Measurements from ENCODE around the gene HMGCS1.

The HMGCS1 gene

DNA sequence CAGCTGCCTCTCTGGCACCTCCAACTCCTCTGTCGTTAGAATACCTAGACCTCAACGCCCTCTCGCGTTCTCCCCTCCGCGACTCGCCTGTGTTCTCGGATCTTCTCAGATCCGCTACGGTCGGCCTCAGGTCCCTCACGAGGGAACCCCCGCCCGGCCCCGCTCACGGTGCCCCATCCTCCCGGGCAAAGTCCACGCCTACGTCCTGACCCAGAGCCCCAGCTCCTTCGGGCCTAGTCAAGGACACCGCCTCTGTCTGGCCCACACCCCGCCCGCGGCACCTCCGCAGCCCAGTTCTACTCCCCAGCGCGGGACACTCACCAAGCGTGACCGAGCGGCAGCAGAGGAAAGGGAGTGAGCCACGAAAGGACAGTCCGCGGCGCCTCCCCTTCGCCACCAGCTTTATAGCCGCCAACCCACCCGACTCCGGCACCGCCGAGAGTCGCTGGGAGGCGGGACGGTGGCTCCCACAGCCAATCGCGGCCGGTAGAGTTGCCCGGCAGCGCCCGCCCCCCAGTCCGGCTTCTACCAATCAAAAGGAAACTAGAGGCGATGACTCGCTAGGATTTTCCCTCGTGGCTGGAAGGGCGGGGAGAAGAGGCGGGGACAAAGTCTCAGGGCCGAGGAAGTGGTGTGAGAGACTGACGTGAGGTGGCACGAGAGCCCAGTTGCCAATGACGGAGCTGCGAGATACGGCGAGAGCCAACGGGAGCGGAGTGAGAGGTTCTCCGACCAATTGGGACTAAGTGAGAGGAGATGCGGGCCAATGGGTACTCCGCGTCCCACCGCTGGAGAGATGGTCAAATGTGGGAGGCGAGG, at the start of gene HMGCS1:
HMGCS1 (minus strand) TSS at position 378 of the 819 bp plus-strand sequence. CDS start 14,447 bp downstream, outside the sequence.
- Histone ChIP-seq H3K27me3 (ENCODE audit: control insufficient read depth, insufficient read depth, low read length) (no peaks in the 10 kb centered on the region), H3K9ac (ENCODE audit: low read length) (peak within 1 kb of the TSS; percentile 84), H3K27ac (ENCODE audit: low read length) (peak within 1 kb of the TSS; percentile 95), H3K4me3 (ENCODE audit: low read length) (peak within 1 kb of the TSS; percentile 99), H3K9me3 (ENCODE audit: control insufficient read depth, low read depth, low read length) (no peaks in the 10 kb centered on the region), H3K36me3 (ENCODE audit: control insufficient read depth, low read depth, low read length) (peaks cover 24% of the 10 kb centered on the region), H3K4me1 (ENCODE audit: control insufficient read depth, low read depth, low read length) (peaks cover 39% of the 10 kb centered on the region)

DNA sequence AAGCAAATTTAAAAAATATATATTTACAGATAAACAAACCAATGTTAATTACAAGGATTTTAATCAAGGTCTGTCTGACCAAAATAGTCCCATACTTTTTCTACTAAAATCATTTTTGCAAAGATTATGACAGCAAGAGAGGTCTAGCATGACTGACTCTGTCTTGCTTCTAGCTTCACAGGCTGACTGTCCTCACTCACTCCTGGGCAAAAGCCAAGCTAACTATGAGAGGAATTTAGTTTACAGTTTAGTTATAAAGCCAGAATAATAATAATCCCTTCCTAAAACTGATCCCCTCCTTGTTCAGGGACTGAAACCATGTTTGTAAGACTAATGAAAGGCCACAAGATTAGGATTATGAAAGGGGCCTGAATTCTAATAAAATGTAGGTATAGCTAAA, 45.5 kb upstream of the HMGCS1 start:
- no peaks in the 10 kb centered on the region for H3K27me3 ChIP-seq (ENCODE audit: control insufficient read depth, insufficient read depth, low read length)
- H3K9ac ChIP-seq (ENCODE audit: low read length), result no peak overlapping the region
- no peaks in the 10 kb centered on the region for H3K36me3 ChIP-seq (ENCODE audit: control insufficient read depth, low read depth, low read length)
- no peaks in the 10 kb centered on the region for H3K4me1 ChIP-seq (ENCODE audit: control insufficient read depth, low read depth, low read length)
- no peak overlapping the region for H3K4me3 ChIP-seq (ENCODE audit: low read length)
- no peaks in the 10 kb centered on the region for H3K9me3 ChIP-seq (ENCODE audit: control insufficient read depth, low read depth, low read length)
- no peak overlapping the region for H3K27ac ChIP-seq (ENCODE audit: low read length)

DNA sequence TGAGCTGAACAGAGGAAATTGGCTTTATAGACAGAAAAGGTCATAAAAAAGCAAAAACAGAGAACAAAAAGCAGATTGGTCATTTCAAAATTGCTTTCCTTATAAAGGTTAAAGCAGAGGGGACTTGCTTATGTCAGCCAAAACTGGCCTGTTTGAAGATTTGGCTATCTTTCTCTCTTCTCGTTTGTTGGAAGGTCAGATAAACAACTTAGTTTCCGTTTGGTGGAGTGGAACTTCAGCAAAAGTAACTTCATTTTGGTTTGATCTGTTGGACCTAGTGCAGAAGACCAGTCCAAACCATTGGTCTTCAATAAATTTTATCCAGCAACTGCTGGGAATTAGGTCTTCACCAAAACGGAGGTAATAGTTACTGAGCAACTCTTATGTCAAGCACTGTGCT, 45.1 kb upstream of the HMGCS1 start:
- Histone ChIP-seq H3K27me3 (ENCODE audit: control insufficient read depth, insufficient read depth, low read length) (no peaks in the 10 kb centered on the region), H3K4me3 (ENCODE audit: low read length) (no peak overlapping the region), H3K9me3 (ENCODE audit: control insufficient read depth, low read depth, low read length) (no peaks in the 10 kb centered on the region), H3K27ac (ENCODE audit: low read length) (no peak overlapping the region), H3K36me3 (ENCODE audit: control insufficient read depth, low read depth, low read length) (no peaks in the 10 kb centered on the region), H3K9ac (ENCODE audit: low read length) (no peak overlapping the region), H3K4me1 (ENCODE audit: control insufficient read depth, low read depth, low read length) (no peaks in the 10 kb centered on the region)

DNA sequence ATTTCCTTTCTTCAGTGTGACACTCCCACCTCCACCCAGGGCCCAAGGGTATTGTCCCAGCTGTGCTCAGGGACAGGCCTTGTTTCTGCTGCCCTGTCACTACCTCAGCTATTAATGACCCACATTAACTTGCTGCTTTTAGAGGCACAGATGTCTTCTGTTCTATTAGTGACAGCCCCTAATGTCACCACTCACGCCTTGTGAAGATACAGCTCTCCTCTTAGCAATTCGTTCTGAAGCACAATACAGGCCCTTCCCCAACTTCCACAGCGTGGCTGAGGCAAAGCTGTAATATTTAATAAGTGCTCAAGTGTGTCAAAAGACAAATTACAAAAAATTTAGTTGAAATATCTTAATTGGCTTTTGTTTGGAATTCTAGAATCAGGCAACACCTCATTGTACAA, 44.7 kb upstream of the HMGCS1 start:
- no peaks in the 10 kb centered on the region for H3K27me3 ChIP-seq (ENCODE audit: control insufficient read depth, insufficient read depth, low read length)
- H3K4me1 ChIP-seq (ENCODE audit: control insufficient read depth, low read depth, low read length), result no peaks in the 10 kb centered on the region
- no peak overlapping the region for H3K4me3 ChIP-seq (ENCODE audit: low read length)
- no peaks in the 10 kb centered on the region for H3K36me3 ChIP-seq (ENCODE audit: control insufficient read depth, low read depth, low read length)
- H3K27ac ChIP-seq (ENCODE audit: low read length), result no peak overlapping the region
- H3K9me3 ChIP-seq (ENCODE audit: control insufficient read depth, low read depth, low read length), result no peaks in the 10 kb centered on the region
- no peak overlapping the region for H3K9ac ChIP-seq (ENCODE audit: low read length)

DNA sequence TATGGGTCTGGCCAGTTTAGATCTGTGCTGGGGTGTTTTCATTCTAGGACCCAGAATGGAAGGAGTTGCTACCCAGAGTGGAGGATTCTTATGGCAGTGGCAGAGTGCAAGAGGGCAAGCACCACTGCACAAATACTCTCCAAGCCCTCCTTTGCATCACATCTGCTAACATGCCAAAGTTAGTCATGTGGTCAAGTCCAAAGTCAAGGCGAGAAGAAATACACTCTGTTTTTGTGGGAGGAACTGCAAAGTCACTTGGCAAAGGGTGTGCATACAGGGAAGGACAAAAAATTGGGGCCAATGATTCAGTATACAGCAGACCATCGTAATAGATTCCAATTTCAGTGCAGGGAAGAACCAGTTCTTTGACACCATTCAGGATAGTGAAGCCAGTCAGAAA, 43.9 kb upstream of the HMGCS1 start:
- Histone ChIP-seq H3K4me3 (ENCODE audit: low read length) (no peak overlapping the region), H3K27ac (ENCODE audit: low read length) (no peak overlapping the region), H3K27me3 (ENCODE audit: control insufficient read depth, insufficient read depth, low read length) (no peaks in the 10 kb centered on the region), H3K9ac (ENCODE audit: low read length) (no peak overlapping the region), H3K4me1 (ENCODE audit: control insufficient read depth, low read depth, low read length) (no peaks in the 10 kb centered on the region), H3K9me3 (ENCODE audit: control insufficient read depth, low read depth, low read length) (no peaks in the 10 kb centered on the region), H3K36me3 (ENCODE audit: control insufficient read depth, low read depth, low read length) (no peaks in the 10 kb centered on the region)

DNA sequence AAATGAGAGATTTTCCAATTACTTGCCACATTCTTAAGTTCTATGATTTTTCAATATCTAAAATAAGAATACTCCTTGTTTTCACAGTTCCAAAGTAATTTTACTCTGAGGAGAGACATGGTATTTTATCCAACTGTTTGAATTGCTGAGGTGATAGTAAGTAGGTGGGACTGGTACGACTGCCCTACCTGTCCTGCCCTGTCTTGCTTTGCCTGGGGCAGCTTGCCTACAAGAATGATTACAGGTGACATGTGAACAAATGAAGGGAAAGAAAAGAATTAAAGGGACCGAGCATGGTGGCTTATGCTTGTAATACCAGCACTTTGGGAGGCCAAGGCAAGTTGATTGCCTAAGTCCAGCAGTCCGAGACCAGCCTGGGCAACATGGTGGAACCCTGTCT, 41.6 kb upstream of the HMGCS1 start:
- Histone ChIP-seq H3K4me3 (ENCODE audit: low read length) (no peak overlapping the region), H3K9ac (ENCODE audit: low read length) (no peak overlapping the region), H3K9me3 (ENCODE audit: control insufficient read depth, low read depth, low read length) (no peaks in the 10 kb centered on the region), H3K27me3 (ENCODE audit: control insufficient read depth, insufficient read depth, low read length) (no peaks in the 10 kb centered on the region), H3K27ac (ENCODE audit: low read length) (no peak overlapping the region), H3K36me3 (ENCODE audit: control insufficient read depth, low read depth, low read length) (no peaks in the 10 kb centered on the region), H3K4me1 (ENCODE audit: control insufficient read depth, low read depth, low read length) (no peaks in the 10 kb centered on the region)

DNA sequence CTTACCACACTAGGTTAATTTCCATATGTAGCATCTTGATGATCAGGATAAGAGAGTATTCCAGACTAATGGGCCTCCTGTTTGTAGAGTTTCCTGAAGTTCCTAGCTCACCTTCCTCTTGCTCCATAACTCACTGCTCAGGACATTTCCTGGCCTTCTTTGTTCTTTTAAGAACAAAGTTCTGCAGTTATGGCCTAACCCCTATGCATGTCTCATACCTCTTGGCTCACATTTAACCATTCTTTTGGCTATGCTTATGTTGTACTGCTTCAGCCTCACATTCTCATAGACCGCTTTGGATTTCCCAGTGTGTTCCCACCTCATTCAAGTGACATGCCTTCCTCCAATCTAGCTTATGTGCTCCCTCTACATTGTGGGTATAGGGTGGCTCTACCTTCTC, 40.5 kb upstream of the HMGCS1 start:
- H3K4me1 ChIP-seq (ENCODE audit: control insufficient read depth, low read depth, low read length), result no peaks in the 10 kb centered on the region
- no peak overlapping the region for H3K4me3 ChIP-seq (ENCODE audit: low read length)
- no peak overlapping the region for H3K27ac ChIP-seq (ENCODE audit: low read length)
- H3K9ac ChIP-seq (ENCODE audit: low read length), result no peak overlapping the region
- no peaks in the 10 kb centered on the region for H3K27me3 ChIP-seq (ENCODE audit: control insufficient read depth, insufficient read depth, low read length)
- H3K9me3 ChIP-seq (ENCODE audit: control insufficient read depth, low read depth, low read length), result no peaks in the 10 kb centered on the region
- H3K36me3 ChIP-seq (ENCODE audit: control insufficient read depth, low read depth, low read length), result no peaks in the 10 kb centered on the region

DNA sequence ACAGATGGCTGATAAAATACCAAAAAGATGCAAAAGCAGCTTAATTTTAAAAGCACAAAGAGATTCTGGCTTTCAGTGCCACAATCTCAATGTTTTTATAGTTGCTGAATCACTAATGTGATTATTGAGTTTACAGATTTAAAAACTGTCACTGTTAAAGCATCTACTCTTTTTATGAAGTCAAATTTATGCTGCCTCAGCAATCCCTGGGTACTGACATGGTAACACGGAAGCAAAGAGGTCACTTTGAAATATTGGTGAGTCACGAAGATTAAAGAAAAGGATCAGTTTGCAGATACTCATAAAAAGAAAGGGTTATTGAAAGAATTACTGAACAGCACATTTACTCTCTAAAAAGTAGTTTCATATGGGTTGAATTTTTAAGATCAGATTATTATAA, 39.7 kb upstream of the HMGCS1 start:
- Histone ChIP-seq H3K36me3 (ENCODE audit: control insufficient read depth, low read depth, low read length) (no peaks in the 10 kb centered on the region), H3K27ac (ENCODE audit: low read length) (no peak overlapping the region), H3K4me1 (ENCODE audit: control insufficient read depth, low read depth, low read length) (no peaks in the 10 kb centered on the region), H3K9ac (ENCODE audit: low read length) (no peak overlapping the region), H3K4me3 (ENCODE audit: low read length) (no peak overlapping the region), H3K9me3 (ENCODE audit: control insufficient read depth, low read depth, low read length) (no peaks in the 10 kb centered on the region), H3K27me3 (ENCODE audit: control insufficient read depth, insufficient read depth, low read length) (no peaks in the 10 kb centered on the region)

DNA sequence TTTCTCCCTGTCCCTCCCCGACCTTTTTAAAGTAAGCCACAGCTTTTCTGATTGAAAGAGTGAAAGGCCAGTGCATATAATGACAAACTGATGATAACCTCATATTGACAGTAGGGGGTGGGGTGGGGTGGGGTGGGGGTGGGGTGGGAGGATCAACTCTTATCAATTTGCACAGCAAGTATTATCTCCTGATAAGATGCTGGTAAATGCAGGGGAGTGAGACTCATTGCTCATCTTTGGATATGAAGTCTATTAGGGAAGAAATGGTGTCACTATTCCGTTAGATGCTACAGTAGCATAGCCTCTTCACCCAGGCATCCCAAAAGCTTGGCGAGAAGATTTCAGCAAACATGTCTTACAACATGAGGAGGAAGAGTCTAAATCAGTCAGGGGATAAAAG, 38.9 kb upstream of the HMGCS1 start:
- Histone ChIP-seq H3K36me3 (ENCODE audit: control insufficient read depth, low read depth, low read length) (no peaks in the 10 kb centered on the region), H3K9me3 (ENCODE audit: control insufficient read depth, low read depth, low read length) (no peaks in the 10 kb centered on the region), H3K27ac (ENCODE audit: low read length) (no peak overlapping the region), H3K4me3 (ENCODE audit: low read length) (no peak overlapping the region), H3K9ac (ENCODE audit: low read length) (no peak overlapping the region), H3K4me1 (ENCODE audit: control insufficient read depth, low read depth, low read length) (no peaks in the 10 kb centered on the region), H3K27me3 (ENCODE audit: control insufficient read depth, insufficient read depth, low read length) (no peaks in the 10 kb centered on the region)

DNA sequence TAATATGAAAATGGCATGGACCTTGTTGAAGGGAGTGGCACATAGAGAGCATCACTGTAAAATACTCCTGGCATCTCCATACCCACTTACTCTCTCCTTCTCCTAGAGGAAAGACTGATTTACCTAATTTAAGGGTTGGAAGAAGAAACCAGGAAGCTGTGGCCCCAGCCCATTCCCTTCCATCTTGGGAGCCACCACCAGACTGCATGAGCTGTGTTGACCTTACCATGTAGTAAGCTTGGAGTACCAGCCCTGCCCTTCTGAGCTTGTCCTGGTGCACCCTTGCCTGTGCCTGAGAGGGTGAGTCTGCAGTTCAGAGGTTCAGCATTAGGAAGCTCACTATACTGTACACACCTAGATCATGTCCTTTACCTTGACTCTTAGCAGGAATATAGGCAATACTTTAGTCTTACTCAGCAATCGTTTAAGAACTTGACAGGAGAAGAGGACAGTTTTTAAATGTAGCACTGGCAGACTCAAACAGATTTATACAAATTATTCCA, 35.7 kb upstream of the HMGCS1 start:
- Histone ChIP-seq H3K4me1 (ENCODE audit: control insufficient read depth, low read depth, low read length) (no peaks in the 10 kb centered on the region), H3K9ac (ENCODE audit: low read length) (no peak overlapping the region), H3K36me3 (ENCODE audit: control insufficient read depth, low read depth, low read length) (no peaks in the 10 kb centered on the region), H3K27me3 (ENCODE audit: control insufficient read depth, insufficient read depth, low read length) (no peaks in the 10 kb centered on the region), H3K9me3 (ENCODE audit: control insufficient read depth, low read depth, low read length) (no peaks in the 10 kb centered on the region), H3K27ac (ENCODE audit: low read length) (no peak overlapping the region), H3K4me3 (ENCODE audit: low read length) (no peak overlapping the region)

DNA sequence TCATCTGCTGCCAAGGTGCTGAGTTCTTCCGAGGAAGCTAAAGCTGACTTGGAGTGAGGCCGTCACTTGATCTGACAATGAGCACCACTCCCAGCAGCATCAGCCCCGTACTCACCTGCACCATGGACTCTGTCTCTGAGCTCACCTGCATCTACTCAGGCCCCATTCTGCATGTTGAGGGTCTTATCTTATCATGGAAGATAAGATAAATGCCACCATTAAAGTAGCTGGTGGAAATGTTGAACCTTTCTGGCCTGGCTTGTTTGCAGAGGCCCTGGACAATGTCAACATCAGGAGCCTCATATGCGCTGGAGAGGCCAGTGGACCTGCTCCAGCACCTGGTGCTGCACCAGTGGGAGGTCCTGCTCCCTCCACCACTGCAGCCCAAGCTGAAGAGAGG, 35.0 kb upstream of the HMGCS1 start:
- Histone ChIP-seq H3K27me3 (ENCODE audit: control insufficient read depth, insufficient read depth, low read length) (no peaks in the 10 kb centered on the region), H3K4me3 (ENCODE audit: low read length) (no peak overlapping the region), H3K4me1 (ENCODE audit: control insufficient read depth, low read depth, low read length) (no peaks in the 10 kb centered on the region), H3K9me3 (ENCODE audit: control insufficient read depth, low read depth, low read length) (no peaks in the 10 kb centered on the region), H3K9ac (ENCODE audit: low read length) (no peak overlapping the region), H3K36me3 (ENCODE audit: control insufficient read depth, low read depth, low read length) (no peaks in the 10 kb centered on the region), H3K27ac (ENCODE audit: low read length) (no peak overlapping the region)

DNA sequence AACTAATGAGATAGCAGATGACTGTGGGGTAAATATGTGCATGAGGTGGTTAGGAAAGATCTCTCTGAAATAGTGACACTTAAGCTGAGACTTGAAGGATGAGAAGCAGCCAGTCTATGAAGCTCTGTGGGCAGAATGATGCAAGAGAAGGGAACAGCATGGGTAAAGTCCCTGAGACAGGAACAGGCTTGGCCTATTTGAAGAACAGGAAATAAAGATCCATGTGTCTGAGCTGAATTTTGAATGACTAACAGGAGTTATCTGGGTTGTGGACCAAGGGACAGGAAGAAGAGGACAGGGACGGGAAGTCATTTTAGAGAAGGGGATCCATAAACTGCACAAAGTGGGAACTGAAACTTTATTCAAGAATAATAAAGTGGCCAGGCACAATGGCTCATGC, 25.6 kb upstream of the HMGCS1 start:
- Histone ChIP-seq H3K4me1 (ENCODE audit: control insufficient read depth, low read depth, low read length) (no peaks in the 10 kb centered on the region), H3K9me3 (ENCODE audit: control insufficient read depth, low read depth, low read length) (no peaks in the 10 kb centered on the region), H3K4me3 (ENCODE audit: low read length) (no peak overlapping the region), H3K9ac (ENCODE audit: low read length) (no peak overlapping the region), H3K27ac (ENCODE audit: low read length) (no peak overlapping the region), H3K27me3 (ENCODE audit: control insufficient read depth, insufficient read depth, low read length) (no peaks in the 10 kb centered on the region), H3K36me3 (ENCODE audit: control insufficient read depth, low read depth, low read length) (no peaks in the 10 kb centered on the region)
